Ishikawa (cell line): ENCODE results near the gene RTN1.

Source experiments
- CEBPB ChIP-seq: IDR thresholded peaks from 2 replicates; pipeline ENCODE4 v1.6.1; 2012
- CREB1 ChIP-seq: IDR thresholded peaks from 2 replicates; pipeline ENCODE4 v1.6.1; 2012; ENCODE audit warnings: low read depth
- EGR1 ChIP-seq: IDR thresholded peaks from 2 replicates; pipeline ENCODE4 v1.6.1; 2012
- EP300 ChIP-seq: IDR thresholded peaks from 2 replicates; pipeline ENCODE4 v1.6.1; 2012; ENCODE audit warnings: borderline replicate concordance
- FOXM1 ChIP-seq: IDR thresholded peaks from 2 replicates; pipeline ENCODE4 v1.6.1; 2012; ENCODE audit warnings: low read depth, borderline replicate concordance
- MAX ChIP-seq: IDR thresholded peaks from 2 replicates; pipeline ENCODE4 v1.6.1; 2012
- NFIC ChIP-seq: IDR thresholded peaks from 2 replicates; pipeline ENCODE4 v1.6.1; 2012
- RAD21 ChIP-seq: IDR thresholded peaks from 2 replicates; pipeline ENCODE4 v1.6.1; 2012; ENCODE audit warnings: low read depth
- REST ChIP-seq: IDR thresholded peaks from 2 replicates; pipeline ENCODE4 v1.6.1; 2012; ENCODE audit warnings: low read depth, mild to moderate bottlenecking
- TAF1 ChIP-seq: IDR thresholded peaks from 2 replicates; pipeline ENCODE4 v1.6.1; 2012; ENCODE audit warnings: low read depth, mild to moderate bottlenecking
- TCF12 ChIP-seq: IDR thresholded peaks from 2 replicates; pipeline ENCODE4 v1.6.1; 2012; ENCODE audit warnings: low read depth
- TEAD4 ChIP-seq: IDR thresholded peaks from 2 replicates; pipeline ENCODE4 v1.6.1; 2012
- YY1 ChIP-seq: IDR thresholded peaks from 2 replicates; pipeline ENCODE4 v1.6.1; 2012; ENCODE audit warnings: low read depth
- ZBTB7A ChIP-seq: IDR thresholded peaks from 2 replicates; pipeline ENCODE4 v1.6.1; 2012; ENCODE audit warnings: low read depth
- TF ChIP-seq, protein P1 (sequence below): IDR thresholded peaks from 2 replicates; pipeline ENCODE4 v1.6.1; 2012

The RTN1 gene

DNA sequence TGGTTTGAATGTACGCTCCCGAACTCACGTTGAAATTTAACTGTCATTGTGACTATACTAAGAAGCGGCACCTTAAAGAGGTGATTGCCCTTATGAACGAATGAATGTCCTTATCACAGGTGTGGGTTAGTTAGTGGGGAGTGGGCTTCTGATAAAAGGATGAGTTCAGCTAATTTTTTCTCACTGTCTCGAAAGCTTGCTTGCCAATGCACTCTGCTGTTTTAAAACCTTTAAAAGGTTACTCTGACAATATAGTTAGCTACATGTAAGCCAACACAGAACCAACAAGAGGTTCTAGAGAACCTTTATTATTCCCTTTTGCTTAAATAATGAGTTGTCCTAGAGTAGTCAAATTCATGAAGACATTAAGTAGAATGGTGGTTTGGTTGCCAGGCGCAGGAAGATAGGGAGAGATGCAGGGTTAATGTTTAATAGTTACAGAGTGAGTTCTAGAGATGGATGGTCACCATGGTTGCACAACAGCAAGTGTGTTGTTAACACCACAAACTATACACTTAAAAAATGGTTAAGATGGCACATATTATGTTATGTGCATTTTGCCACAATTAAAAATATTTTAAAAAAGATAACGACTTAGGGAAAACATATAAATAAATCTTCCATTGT is 26.3 kb downstream of the RTN1 start:
- TF ChIP-seq FOXM1 (no peak), REST (no peak), YY1 (no peak), CREB1 (no peak), TCF12 (no peak), TEAD4 (no peak), EP300 (no peak), EGR1 (no peak), CEBPB (no peak), ZBTB7A (no peak)
- TF ChIP-seq, protein P1, sequence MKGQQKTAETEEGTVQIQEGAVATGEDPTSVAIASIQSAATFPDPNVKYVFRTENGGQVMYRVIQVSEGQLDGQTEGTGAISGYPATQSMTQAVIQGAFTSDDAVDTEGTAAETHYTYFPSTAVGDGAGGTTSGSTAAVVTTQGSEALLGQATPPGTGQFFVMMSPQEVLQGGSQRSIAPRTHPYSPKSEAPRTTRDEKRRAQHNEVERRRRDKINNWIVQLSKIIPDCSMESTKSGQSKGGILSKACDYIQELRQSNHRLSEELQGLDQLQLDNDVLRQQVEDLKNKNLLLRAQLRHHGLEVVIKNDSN = no peak

- TF ChIP-seq FOXM1 = no peak
- TF ChIP-seq TEAD4 = no peak
- no peak for TF ChIP-seq TCF12
- no peak for TF ChIP-seq RAD21
- no peak for TF ChIP-seq REST
These were observed 34.5 kb downstream of the RTN1 start for GRCh38 chr14:59836116-59836515.

- TF ChIP-seq REST (no peak), NFIC (no peak), YY1 (no peak), EP300 (no peak), EGR1 (no peak), ZBTB7A (no peak), TAF1 (no peak), CREB1 (no peak), FOXM1 (no peak), CEBPB (no peak), TEAD4 (no peak), MAX (no peak), TCF12 (no peak), RAD21 (no peak)
- TF ChIP-seq, protein P1 = no peak
These were observed 37.8 kb downstream of the RTN1 start for GRCh38 chr14:59832653-59833294.

DNA sequence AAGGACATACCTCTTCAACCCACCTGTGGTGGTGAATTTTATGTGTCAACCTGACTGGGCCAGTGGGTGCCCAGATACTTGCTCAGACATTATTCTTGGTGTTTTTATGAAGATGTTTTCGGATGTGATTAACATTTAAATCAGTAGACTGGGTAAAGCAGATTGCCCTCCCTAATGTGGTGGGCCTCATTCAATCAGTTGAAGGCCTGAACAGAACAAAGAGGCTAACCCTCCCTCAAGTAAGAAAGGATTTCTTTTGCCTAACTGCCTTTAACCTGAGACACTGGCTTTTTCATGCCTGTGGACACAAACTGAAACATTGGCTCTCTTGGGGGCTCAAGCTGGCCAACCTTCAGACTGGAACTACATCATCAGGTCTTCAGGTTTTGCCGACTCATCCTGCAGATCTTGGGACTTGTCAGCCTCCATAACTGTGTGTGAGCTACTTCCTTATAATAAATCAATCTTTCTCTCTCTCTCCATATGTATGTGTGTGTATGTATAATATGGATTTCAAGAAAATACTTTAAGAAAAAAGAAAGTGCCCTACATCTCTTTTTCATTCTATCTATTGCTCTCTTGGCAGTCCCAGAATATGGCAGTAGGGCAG is 39.4 kb downstream of the RTN1 start:
- TF ChIP-seq TCF12 (no peak), YY1 (no peak), REST (no peak), NFIC (no peak), CEBPB (no peak), EGR1 (no peak), CREB1 (no peak), TAF1 (no peak), RAD21 (no peak), FOXM1 (no peak), ZBTB7A (no peak), TEAD4 (no peak), EP300 (no peak), MAX (no peak)
- TF ChIP-seq, protein P1 = no peak
